SJCRH30 (cell line): ENCODE results near the gene NFE2L2. TPM values are rescaled to one million over a fixed set of nuclear protein-coding genes. Genes with fewer than 3 reads are reported as not detected.

Experiments
- DNase-seq, 2 experiments: peaks; one replicate each; pipeline ENCODE4 v3.0.0-alpha.2; 2015 to 2020
- H3K27ac ChIP-seq: fragments of 250-450 bp; sonication (Bioruptor Pico); 2 replicates; pipeline ENCODE4 v1.5.1; 2020; ENCODE audit warnings: mild to moderate bottlenecking, moderate library complexity
- H3K27me3 ChIP-seq: fragments of 250-450 bp; sonication (Bioruptor Pico); 2 replicates; pipeline ENCODE4 v1.5.1; 2020; ENCODE audit warnings: mild to moderate bottlenecking, moderate library complexity
- H3K36me3 ChIP-seq: fragments of 250-450 bp; sonication (Bioruptor Pico); 2 replicates; pipeline ENCODE4 v1.5.1; 2020; ENCODE audit warnings: mild to moderate bottlenecking, moderate library complexity
- H3K4me1 ChIP-seq: fragments of 250-450 bp; sonication (Bioruptor Pico); 2 replicates; pipeline ENCODE4 v1.5.1; 2020; ENCODE audit warnings: mild to moderate bottlenecking, moderate library complexity
- H3K4me3 ChIP-seq: fragments of 250-450 bp; sonication (Bioruptor Pico); 2 replicates; pipeline ENCODE4 v1.5.1; 2020; ENCODE audit warnings: mild to moderate bottlenecking, moderate library complexity
- H3K9me3 ChIP-seq: fragments of 250-450 bp; sonication (Bioruptor Pico); replicated peaks from 2 replicates; pipeline ENCODE4 v1.5.1; 2020; ENCODE audit warnings: mild to moderate bottlenecking, moderate library complexity
- total RNA-seq: library from RNA; depleted of rRNA; stranded (reverse); fragments of >200 nt; shearing (Covaris generic); gene quantifications from 2 replicates; pipeline ENCODE4 v1.2.3, GENCODE V29; 2014

NFE2L2 gene
- total RNA-seq, 1 experiment from 2014 or later, result 47.7 TPM

- H3K27me3 ChIP-seq, result no peaks in the 10 kb centered on the region
- no peak overlapping the region for H3K27ac ChIP-seq
- H3K4me3 ChIP-seq, result no peak overlapping the region
- H3K9me3 ChIP-seq, result no peaks in the 10 kb centered on the region
- no peaks in the 10 kb centered on the region for H3K36me3 ChIP-seq
- peaks cover 17% of the 10 kb centered on the region for H3K4me1 ChIP-seq
- DNase-seq, result no peak
These were observed 21.6 kb upstream of the NFE2L2 start for GRCh38 chr2:177285892-177286715.

- peaks cover 17% of the 10 kb centered on the region for H3K4me1 ChIP-seq
- H3K27ac ChIP-seq, result no peak overlapping the region
- H3K27me3 ChIP-seq, result no peaks in the 10 kb centered on the region
- DNase-seq, result no peak
- no peaks in the 10 kb centered on the region for H3K9me3 ChIP-seq
- H3K4me3 ChIP-seq, result no peak overlapping the region
- no peaks in the 10 kb centered on the region for H3K36me3 ChIP-seq
These were observed 20.0 kb upstream of the NFE2L2 start for GRCh38 chr2:177284531-177284930.

- Histone ChIP-seq H3K9me3 (no peaks in the 10 kb centered on the region), H3K27ac (no peak overlapping the region), H3K4me1 (peaks cover 17% of the 10 kb centered on the region), H3K4me3 (no peak overlapping the region), H3K36me3 (no peaks in the 10 kb centered on the region), H3K27me3 (no peaks in the 10 kb centered on the region)
- DNase-seq, result no peak
These were observed 19.4 kb upstream of the NFE2L2 start for GRCh38 chr2:177283906-177284305.

- Histone ChIP-seq H3K36me3 (no peaks in the 10 kb centered on the region), H3K4me1 (peaks cover 17% of the 10 kb centered on the region), H3K27me3 (no peaks in the 10 kb centered on the region), H3K9me3 (no peaks in the 10 kb centered on the region), H3K27ac (no peak overlapping the region), H3K4me3 (no peak overlapping the region)
- no peak for DNase-seq
These were observed 18.5 kb upstream of the NFE2L2 start for GRCh38 chr2:177282787-177283572.

GRCh38 chr2:177282181-177282641 lies 17.7 kb upstream of the NFE2L2 start:
- Histone ChIP-seq H3K27me3 (no peaks in the 10 kb centered on the region), H3K36me3 (no peaks in the 10 kb centered on the region), H3K4me1 (peaks cover 17% of the 10 kb centered on the region), H3K9me3 (no peaks in the 10 kb centered on the region), H3K4me3 (no peak overlapping the region), H3K27ac (no peak overlapping the region)
- DNase-seq, result peak; percentile 11 to 54

GRCh38 chr2:177281400-177282180 lies 17.1 kb upstream of the NFE2L2 start:
- no peaks in the 10 kb centered on the region for H3K9me3 ChIP-seq
- H3K4me3 ChIP-seq, result no peak overlapping the region
- no peak for DNase-seq
- no peaks in the 10 kb centered on the region for H3K27me3 ChIP-seq
- H3K36me3 ChIP-seq, result no peaks in the 10 kb centered on the region
- no peak overlapping the region for H3K27ac ChIP-seq
- H3K4me1 ChIP-seq, result peaks cover 17% of the 10 kb centered on the region

GRCh38 chr2:177279847-177280246 lies 15.3 kb upstream of the NFE2L2 start:
- H3K4me3 ChIP-seq, result no peak overlapping the region
- H3K27ac ChIP-seq, result no peak overlapping the region
- H3K27me3 ChIP-seq, result no peaks in the 10 kb centered on the region
- DNase-seq, result no peak
- no peaks in the 10 kb centered on the region for H3K9me3 ChIP-seq
- peaks cover 13% of the 10 kb centered on the region for H3K4me1 ChIP-seq
- H3K36me3 ChIP-seq, result no peaks in the 10 kb centered on the region

GRCh38 chr2:177275743-177276055 lies 11.2 kb upstream of the NFE2L2 start:
- H3K36me3 ChIP-seq, result no peaks in the 10 kb centered on the region
- no peak overlapping the region for H3K4me3 ChIP-seq
- H3K9me3 ChIP-seq, result no peaks in the 10 kb centered on the region
- no peak overlapping the region for H3K27ac ChIP-seq
- H3K4me1 ChIP-seq, result peaks cover 7% of the 10 kb centered on the region; the same call in 1 of the 2 replicates
- no peaks in the 10 kb centered on the region for H3K27me3 ChIP-seq
- DNase-seq, result peak in 1 of 2 experiments; percentile 31

GRCh38 chr2:177275040-177275742 lies 10.7 kb upstream of the NFE2L2 start:
- no peaks in the 10 kb centered on the region for H3K27me3 ChIP-seq
- no peak overlapping the region for H3K4me3 ChIP-seq
- DNase-seq, result no peak
- peaks cover 7% of the 10 kb centered on the region; the same call in 1 of the 2 replicates for H3K4me1 ChIP-seq
- H3K9me3 ChIP-seq, result no peaks in the 10 kb centered on the region
- H3K36me3 ChIP-seq, result no peaks in the 10 kb centered on the region
- no peak overlapping the region for H3K27ac ChIP-seq

GRCh38 chr2:177273408-177273807 lies 8.9 kb upstream of the NFE2L2 start:
- Histone ChIP-seq H3K4me1 (peaks cover 7% of the 10 kb centered on the region; the same call in 1 of the 2 replicates), H3K36me3 (no peaks in the 10 kb centered on the region), H3K4me3 (no peak overlapping the region), H3K9me3 (no peaks in the 10 kb centered on the region), H3K27ac (no peak overlapping the region), H3K27me3 (no peaks in the 10 kb centered on the region)
- DNase-seq, result no peak

- H3K4me1 ChIP-seq, result peaks cover 7% of the 10 kb centered on the region; the same call in 1 of the 2 replicates
- DNase-seq, result no peak
- H3K4me3 ChIP-seq, result no peak overlapping the region
- no peaks in the 10 kb centered on the region for H3K27me3 ChIP-seq
- H3K9me3 ChIP-seq, result no peaks in the 10 kb centered on the region
- H3K27ac ChIP-seq, result no peak overlapping the region
- H3K36me3 ChIP-seq, result no peaks in the 10 kb centered on the region
These were observed 8.2 kb upstream of the NFE2L2 start for GRCh38 chr2:177272765-177273164.

GRCh38 chr2:177271981-177272666 lies 7.6 kb upstream of the NFE2L2 start:
- no peak for DNase-seq
- Histone ChIP-seq H3K4me1 (peaks cover 7% of the 10 kb centered on the region; the same call in 1 of the 2 replicates), H3K9me3 (no peaks in the 10 kb centered on the region)

GRCh38 chr2:177270531-177270930 lies 6.0 kb upstream of the NFE2L2 start:
- H3K4me1 ChIP-seq, result peaks cover 20% of the 10 kb centered on the region
- H3K36me3 ChIP-seq, result no peaks in the 10 kb centered on the region
- DNase-seq, result no peak
- no peak overlapping the region for H3K4me3 ChIP-seq
- H3K27ac ChIP-seq, result no peak overlapping the region
- H3K27me3 ChIP-seq, result no peaks in the 10 kb centered on the region
- no peaks in the 10 kb centered on the region for H3K9me3 ChIP-seq

More at GRCh38 chr2:177271981-177272666, 7.6 kb upstream of the NFE2L2 start:
- no peaks in the 10 kb centered on the region for H3K36me3 ChIP-seq
- H3K4me3 ChIP-seq, result no peak overlapping the region
- H3K27me3 ChIP-seq, result no peaks in the 10 kb centered on the region
- H3K27ac ChIP-seq, result no peak overlapping the region

GRCh38 chr2:177268901-177269300 lies 4.4 kb upstream of the NFE2L2 start:
- H3K4me3 ChIP-seq, result no peak overlapping the region
- peaks cover 17% of the 10 kb centered on the region for H3K4me1 ChIP-seq
- H3K36me3 ChIP-seq, result no peaks in the 10 kb centered on the region
- DNase-seq, result no peak
- H3K27me3 ChIP-seq, result no peaks in the 10 kb centered on the region
- no peaks in the 10 kb centered on the region for H3K9me3 ChIP-seq
- H3K27ac ChIP-seq, result no peak overlapping the region
